Stimulated activated CD4-positive, alpha-beta T cell treated with anti-CD3 and anti-CD28 coated beads, Interleukin-1b, Interleukin-23, amount 100 ng/mL, for 48 hours (primary cell): ENCODE results near the gene MYO1H.
A peak's percentile ranks its signal among the peaks of the same experiment; 100 is the strongest.
"Not testable (repeated sequence)": the region's sequence is repeated elsewhere in the genome, so short reads cannot be mapped to it uniquely, and the experiment has no call there.

ENCODE experiments used
- DNase-seq: peaks from one replicate; pipeline ENCODE4 v3.0.0-alpha.2; 2020

MYO1H gene

DNA sequence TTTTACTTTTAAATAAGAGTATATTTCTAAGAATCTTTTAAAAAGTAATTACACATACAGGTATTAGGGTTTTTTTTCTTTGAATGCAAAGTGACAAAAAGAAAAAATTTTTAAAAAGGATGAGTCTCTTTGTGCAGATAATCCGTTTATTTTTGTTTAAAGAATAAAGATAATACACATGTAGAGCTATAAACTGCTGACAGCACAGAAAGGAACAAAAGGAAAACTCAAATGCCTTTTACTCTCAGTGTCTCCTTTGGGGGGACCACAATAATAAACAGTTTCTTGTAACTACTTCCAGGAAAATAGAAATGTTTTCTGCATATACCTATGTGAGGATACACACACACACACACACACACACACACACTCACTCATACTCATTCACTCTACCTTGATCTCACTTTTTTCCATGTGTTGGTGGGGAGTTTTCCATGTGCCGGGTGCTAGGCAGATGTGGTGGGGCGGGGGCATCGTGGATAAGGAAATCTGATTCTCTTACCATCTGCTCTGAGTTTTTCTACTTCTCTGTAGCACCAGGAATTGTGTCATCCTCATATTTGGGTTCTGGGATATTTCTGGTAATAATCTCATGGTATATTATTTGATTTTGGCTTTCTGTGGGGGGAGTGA lies 71.3 kb downstream of the MYO1H start:
- DNase-seq, result no peak

GRCh38 chr12:109421355-109422087 lies 73.8 kb downstream of the MYO1H start:
- no peak for DNase-seq

DNA sequence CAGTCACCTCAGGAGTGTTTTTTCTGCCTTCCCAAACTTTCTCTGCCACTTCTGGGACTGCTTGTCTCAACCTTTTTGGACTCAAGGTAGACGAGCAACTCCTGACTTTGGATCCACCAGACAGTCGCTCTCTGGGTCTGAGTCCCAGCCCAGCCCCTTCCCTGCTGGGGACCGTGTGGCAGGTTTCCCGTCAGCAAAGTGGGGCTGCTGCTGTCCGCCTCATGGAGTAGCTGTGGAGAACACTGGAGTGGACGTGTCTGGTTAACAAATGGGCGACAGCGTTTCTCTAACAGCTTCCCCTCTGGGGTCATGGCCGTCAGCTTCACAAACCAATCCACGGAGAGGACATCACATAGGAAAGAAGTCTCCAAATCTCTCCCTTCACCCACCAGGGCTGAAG lies 74.6 kb downstream of the MYO1H start:
- no peak for DNase-seq

- DNase-seq, result no peak
Observed at GRCh38 chr12:109423392-109423791, 75.7 kb downstream of the MYO1H start.

DNA sequence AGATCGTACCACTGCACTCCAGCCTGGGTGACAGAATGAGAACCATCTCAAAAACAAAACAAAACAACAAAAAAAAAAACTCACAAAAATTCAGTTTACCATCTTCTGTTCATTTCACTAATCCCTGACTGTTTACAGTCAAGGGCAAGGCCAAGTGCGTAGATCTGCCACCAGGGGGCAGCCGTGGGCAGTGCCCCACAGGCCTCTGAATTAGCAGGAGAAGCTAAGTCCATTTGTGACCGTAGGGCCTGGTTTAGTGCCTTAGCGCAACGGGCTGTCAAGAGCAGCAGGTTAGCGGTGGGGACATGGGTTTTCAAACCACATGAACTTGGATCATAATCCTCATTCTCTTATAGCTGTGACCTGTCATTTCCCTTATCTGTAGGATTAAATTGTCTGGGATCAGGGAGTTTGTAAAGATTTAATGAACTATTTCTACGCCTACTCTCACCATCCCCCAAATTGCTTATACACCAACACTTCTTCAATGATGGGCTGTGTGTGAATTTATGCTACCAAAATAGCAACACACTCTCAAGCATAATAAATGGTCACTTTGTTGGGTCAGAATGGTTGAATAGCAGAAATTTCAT lies 80.4 kb downstream of the MYO1H start:
- peak; percentile 76 for DNase-seq

GRCh38 chr12:109428804-109429203 lies 81.1 kb downstream of the MYO1H start:
- DNase-seq, result not testable (repeated sequence)

DNA sequence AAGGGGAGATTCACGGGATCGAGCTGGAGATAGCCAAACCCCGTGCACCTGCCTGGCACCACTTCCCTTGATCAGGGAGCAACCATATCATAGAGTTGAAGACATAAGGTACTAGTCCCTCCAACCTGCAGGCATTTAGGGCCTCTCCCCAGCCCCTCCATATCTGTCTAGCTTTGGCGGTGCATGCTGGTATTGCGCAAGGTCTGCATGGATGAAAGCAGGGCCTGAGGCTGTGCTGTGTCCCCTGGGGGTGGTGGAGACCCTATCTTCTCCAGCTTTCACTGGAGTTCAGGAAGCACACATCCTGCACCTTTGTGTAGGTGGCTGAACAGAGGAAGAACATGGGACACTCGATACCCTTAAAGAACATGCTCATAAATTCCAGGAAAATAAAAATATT lies 82.5 kb downstream of the MYO1H start:
- no peak for DNase-seq

DNA sequence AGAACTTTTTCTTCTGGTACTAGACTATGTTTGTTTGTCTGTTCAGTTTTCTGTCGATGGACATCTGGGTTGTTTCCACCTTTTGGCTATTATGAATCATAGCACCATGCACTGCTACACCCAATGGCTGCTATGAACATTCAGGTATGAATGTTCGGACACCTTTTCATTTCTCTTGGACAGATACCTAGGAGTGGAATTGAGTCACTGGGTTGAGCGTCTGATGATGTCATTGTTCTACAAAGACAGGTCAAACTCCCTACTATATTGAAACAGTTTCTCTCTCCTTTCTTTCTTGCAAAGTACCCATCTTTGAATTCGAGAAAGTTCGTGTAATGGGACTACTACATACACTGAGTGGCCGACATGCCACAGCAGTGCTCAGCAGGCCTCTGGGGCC lies 84.7 kb downstream of the MYO1H start:
- DNase-seq, result no peak

- peak; percentile 80 for DNase-seq
Observed at GRCh38 chr12:109432842-109433304, 85.2 kb downstream of the MYO1H start.

GRCh38 chr12:109433618-109434017 lies 85.9 kb downstream of the MYO1H start:
- no peak for DNase-seq

DNA sequence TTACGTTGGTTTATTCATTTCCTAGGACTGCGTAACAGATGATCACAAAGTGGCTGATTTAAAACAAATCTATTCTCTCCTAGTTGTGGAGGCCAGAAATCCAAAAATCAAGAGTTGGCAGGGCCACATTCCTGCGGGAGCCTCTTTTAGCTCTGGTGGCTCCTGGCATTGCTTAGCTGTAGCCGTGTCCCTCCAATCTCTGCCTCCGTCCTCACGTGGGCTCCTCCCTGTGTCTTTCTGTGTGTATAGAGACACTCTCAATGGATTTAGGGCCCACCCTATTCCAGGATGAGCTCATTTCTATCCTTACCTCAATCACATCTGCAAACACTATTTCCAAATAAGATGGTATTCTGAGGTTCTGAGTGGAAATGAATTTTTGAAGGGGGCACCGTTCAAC lies 86.9 kb downstream of the MYO1H start:
- DNase-seq, result no peak

DNA sequence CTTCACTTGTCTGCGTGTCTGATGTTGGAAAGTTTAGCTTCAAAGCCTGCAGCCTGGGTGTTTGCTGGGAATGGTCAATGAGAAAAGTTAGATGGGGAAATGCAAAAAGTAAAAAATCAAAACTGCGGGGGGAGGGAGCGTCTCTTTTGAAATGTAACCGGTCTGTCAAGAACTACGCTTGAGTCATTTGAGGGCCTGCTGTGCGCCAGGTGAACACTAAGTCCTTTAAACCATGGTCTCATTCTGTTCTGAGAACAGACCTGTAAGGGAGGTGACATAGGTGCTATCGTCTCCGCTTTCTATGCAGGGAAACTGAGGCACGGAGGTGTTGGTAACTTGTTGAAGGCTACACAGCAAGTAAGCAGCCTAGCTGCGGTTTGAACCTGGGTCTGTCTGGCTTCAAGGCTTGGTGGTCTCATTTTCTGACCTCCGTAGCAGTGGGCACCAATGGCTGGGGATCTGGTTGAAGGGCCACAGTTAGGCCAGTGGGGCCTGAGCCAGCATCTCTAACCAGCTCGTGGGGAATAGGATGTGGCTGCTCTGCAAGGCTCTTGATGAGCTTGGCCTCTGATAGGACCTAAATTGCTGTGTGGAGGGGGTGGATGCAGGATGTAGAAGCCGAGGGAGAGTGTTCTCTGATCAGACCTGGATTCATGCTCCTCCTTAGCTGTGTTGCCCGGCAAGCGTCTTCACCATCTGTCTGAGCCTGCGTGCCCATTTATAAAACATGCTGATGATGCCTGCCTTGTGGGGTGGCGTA lies 87.9 kb downstream of the MYO1H start:
- no peak for DNase-seq

DNA sequence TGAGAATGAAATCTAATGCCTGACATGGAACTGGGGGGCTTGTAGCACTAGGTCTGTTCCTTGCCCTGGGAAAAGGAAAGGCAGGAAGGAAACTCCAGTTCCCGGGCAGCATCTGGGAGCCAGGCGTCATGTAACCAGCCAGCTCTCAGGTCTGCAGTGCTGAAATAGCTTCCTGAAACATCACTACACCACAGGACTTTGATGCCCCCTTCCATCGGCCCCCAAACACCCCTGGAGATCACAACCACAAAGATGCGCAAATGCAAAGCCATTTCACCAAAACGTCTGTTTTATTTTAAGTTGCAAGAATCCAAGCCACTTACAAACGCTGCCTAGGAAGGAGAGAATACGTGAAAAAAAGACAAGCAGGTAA lies 88.5 kb downstream of the MYO1H start:
- DNase-seq, result no peak

GRCh38 chr12:109439181-109439580 lies 91.5 kb downstream of the MYO1H start:
- no peak for DNase-seq

GRCh38 chr12:109439951-109440350 lies 92.3 kb downstream of the MYO1H start:
- DNase-seq, result not testable (repeated sequence)

DNA sequence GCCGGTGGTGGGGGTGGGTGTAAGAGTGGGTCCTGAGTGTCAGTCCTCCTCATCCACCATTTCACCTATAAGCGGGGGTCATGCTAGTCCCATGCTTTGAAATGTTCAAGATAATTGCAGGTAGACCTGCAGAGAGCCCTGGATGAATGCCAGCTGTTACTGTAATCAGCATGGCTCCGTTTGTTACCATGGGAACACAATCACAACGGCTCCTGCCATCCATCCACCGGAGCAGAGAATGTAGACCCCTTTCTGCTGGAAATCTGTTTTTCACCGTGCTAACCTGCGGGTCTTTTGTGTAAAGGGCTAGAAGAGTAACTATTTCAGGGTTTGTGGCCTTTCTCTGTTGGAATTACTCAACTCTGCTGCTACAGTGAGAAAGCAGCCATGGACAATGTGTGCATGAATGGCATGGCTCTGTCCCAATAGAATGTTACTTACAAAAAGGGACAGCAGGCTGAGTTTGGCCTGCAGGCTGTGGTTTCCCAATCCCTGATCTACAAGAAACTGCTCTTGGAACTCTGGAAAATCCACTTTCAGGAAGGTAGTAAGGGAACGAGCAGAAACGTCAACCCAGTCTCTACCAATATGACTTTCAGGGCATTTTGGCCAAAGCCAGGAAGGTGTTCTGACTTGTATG lies 93.3 kb downstream of the MYO1H start:
- DNase-seq, result no peak

DNA sequence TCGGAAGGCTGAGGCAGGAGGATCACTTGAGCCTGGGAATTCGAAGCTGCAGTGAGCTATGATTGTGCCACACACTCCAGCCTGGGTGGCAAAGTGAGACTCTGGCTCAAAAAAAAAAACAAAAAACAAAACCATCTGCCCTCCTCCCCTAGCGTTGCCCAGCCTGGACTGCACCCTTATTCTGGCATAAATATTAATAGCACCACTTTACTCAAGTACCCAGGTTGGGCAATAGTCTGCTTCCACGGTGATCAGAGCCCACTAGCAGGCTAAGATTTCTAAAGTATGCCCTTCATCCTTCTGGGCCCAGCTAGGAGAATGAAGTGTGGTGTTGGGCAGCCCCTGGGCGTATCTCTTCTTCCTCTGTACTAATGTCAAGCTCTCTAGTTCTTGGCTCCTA lies 96.1 kb downstream of the MYO1H start:
- no peak for DNase-seq

GRCh38 chr12:109444259-109444658 lies 96.6 kb downstream of the MYO1H start:
- DNase-seq, result no peak

DNA sequence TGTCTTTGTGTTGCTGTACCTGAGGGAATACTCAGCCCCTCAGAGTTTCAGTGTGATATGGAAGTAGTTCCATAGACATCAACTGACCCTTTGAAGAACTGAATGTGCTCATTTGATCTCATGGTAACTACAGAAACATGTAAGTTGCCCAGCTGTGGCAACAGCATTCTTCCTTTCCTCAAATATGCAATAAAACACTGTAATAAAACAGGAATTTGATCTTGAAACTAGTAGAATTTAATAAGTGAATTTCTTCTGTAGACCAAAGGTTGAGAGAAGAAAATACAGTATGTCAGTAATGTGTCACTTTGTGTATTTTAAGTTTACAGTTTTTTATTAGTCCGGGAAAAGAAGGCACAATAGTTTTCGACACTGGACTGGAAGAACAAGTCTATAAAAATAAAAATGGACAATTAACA lies 97.5 kb downstream of the MYO1H start:
- no peak for DNase-seq

DNA sequence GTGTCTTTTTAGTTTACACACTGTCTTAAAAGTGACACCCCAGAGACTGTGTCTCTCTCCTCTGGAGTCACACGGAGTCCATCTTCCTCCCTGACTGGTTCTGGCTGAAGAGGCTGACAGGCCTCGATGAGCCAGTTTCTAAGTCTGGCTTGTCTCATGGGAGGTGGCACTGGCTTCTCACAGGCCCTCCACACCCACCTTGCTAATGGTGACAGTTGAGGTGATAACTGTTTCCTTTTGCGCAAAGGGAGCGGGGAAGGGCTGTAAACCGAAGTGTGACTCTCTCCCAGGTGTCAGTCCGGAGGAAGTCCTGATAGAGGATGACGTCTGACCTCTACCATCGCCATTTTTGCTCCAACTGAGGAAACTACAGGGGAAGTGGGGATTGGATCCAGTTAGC lies 99.2 kb downstream of the MYO1H start:
- no peak for DNase-seq

DNA sequence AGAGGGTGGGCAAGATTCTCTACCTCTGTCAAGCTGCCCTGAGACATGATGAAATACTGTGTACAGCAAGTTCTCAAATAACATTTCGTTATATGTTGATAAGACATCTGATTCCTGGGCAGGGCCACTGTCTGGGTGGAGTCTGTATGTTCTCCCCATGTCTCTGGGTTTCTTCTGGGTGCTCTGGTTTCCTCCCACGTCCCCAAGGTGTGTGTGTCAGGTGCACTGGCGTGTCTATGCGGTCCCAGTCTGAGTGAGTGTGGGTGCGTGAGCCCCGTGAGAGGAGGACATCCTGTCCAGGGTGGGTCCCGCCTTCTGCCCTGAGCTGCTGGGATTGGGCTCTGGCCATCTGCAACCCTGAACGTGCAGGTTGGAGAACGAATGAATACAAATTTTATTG lies 99.8 kb downstream of the MYO1H start:
- DNase-seq, result no peak

- DNase-seq, result no peak
Observed at GRCh38 chr12:109448272-109448671, 100.6 kb downstream of the MYO1H start.
